Left lung (tissue), 14 donors: Measurements from ENCODE around the gene URM1. TPM values are rescaled to one million over a fixed set of nuclear protein-coding genes. Genes with fewer than 3 reads are reported as not detected.

Experiments used
- ATAC-seq: fragments of 200-7000 bp; cut with Tn5 transposase; one replicate; pipeline ENCODE4 v1.9.1; 2020; ENCODE audit warnings: moderate library complexity
- DNase-seq, 4 donors: peaks; one replicate each; pipeline ENCODE4 v3.0.0-alpha.2; 2013 to 2020
- H3K27ac ChIP-seq, 2 donors: fragments of 200-600 bp; sonication (generic) in 1 of 2; one replicate each; pipeline versions ENCODE4 v1.5.0 to v1.8.0; 2020 to 2021
- H3K27me3 ChIP-seq, 2 donors: fragments of 200-600 bp; sonication (generic) in 1 of 2; one replicate each; pipeline versions ENCODE4 v1.5.0 to v1.8.0; 2020 to 2021
- H3K36me3 ChIP-seq, 2 donors: fragments of 200-600 bp; sonication (generic) in 1 of 2; one replicate each; pipeline versions ENCODE4 v1.5.0 to v1.8.0; 2020 to 2021
- H3K4me1 ChIP-seq, 2 donors: fragments of 200-600 bp; one replicate each; pipeline ENCODE4 v1.8.0; 2021
- H3K4me3 ChIP-seq, 2 donors: fragments of 200-600 bp; sonication (generic) in 1 of 2; one replicate each; pipeline versions ENCODE4 v1.5.0 to v1.8.0; 2020 to 2021; ENCODE audit warnings: mild to moderate bottlenecking in 1 of 2
- H3K9me3 ChIP-seq, 2 donors: fragments of 200-600 bp; sonication (generic) in 1 of 2; one replicate each; pipeline versions ENCODE4 v1.5.0 to v1.8.0; 2020 to 2021
- intact Hi-C, 2 donors: fragments of 100-400 bp; cut with DNase I; formaldehyde crosslinking; loops; one replicate each; pipeline versions ENCODE4 v1.11.2 to v1.14.2; 2022
- long read RNA-seq, 12 donors: library from polyadenylated mRNA in 2 of 12; unstranded in 2 of 12; transcript quantifications; one replicate each; pipeline ENCODE4 v2.0.0 and lab custom pipeline, GENCODE V29; 2019 to 2026
- polyA plus RNA-seq, 6 donors: library from polyadenylated mRNA; unstranded; fragments of 120-200 nt; gene quantifications; one replicate each; pipeline ENCODE4 v1.2.1, GENCODE V29; 2013; ENCODE audit not compliant: insufficient read length in 6 of 6
- total RNA-seq, 2 donors: library from RNA; stranded (reverse); fragmentation: NEBNext Ultra II Directional; extraction: Animal tissue kit (Norgen Biotek cat#: 25700); gene quantifications; one replicate each; pipeline ENCODE4 v1.2.1, GENCODE V29; 2021
- TF ChIP-seq, protein P1 (sequence below), 2 donors: fragments of 200-600 bp; sonication (generic) in 1 of 2; IDR thresholded peaks; one replicate each; pipeline versions ENCODE4 v1.5.0 to v1.8.0; 2021; ENCODE audit warnings: antibody characterized with exemption in 2 of 2
- donor health status: DM: no; HTN: yes; CAD: no.
- donor health status: DM: no; HTN: no; CAD: no.

URM1 gene
- total RNA-seq (10 to 100 TPM; 56.4 to 59.9 TPM), polyA plus RNA-seq (10 to 100 TPM; 55.1 to 66.8 (median 62.3) TPM)
- long read RNA-seq, donor 1, transcript URM1-203 (5 exons, 2,650 nt), result major isoform, 47 of 48 reads
- long read RNA-seq, donor 1, partial matches to known transcripts, result 0 of 48 reads
- long read RNA-seq, donor 1, other reads (novel, unspliced or antisense), result 0 of 48 reads
- long read RNA-seq, donor 2, transcript URM1-203 (5 exons, 2,650 nt), result major isoform, 31 of 42 reads
- long read RNA-seq, donor 2, partial matches to known transcripts, result 6 of 42 reads
- long read RNA-seq, donor 2, other reads (novel, unspliced or antisense), result 0 of 42 reads
- long read RNA-seq, donor 3, transcript URM1-203 (5 exons, 2,650 nt), result major isoform, 26 of 30 reads
- long read RNA-seq, donor 3, partial matches to known transcripts, result 0 of 30 reads
- long read RNA-seq, donor 3, other reads (novel, unspliced or antisense), result 0 of 30 reads
- long read RNA-seq, donor 4, transcript URM1-203 (5 exons, 2,650 nt), result major isoform, 11 of 17 reads
- long read RNA-seq, donor 4, partial matches to known transcripts, result 3 of 17 reads
- long read RNA-seq, donor 4, other reads (novel, unspliced or antisense), result 1 of 17 reads
- long read RNA-seq, donor 5, transcript URM1-203 (5 exons, 2,650 nt), result major isoform, 25 of 27 reads
- long read RNA-seq, donor 5, partial matches to known transcripts, result 0 of 27 reads
- long read RNA-seq, donor 5, other reads (novel, unspliced or antisense), result 0 of 27 reads
- long read RNA-seq, donor 6, transcript URM1-203 (5 exons, 2,650 nt), result major isoform, 38 of 47 reads
- long read RNA-seq, donor 6, partial matches to known transcripts, result 0 of 47 reads
- long read RNA-seq, donor 6, other reads (novel, unspliced or antisense), result 5 of 47 reads
- long read RNA-seq, donor 7, transcript URM1-203 (5 exons, 2,650 nt), result major isoform, 21 of 27 reads
- long read RNA-seq, donor 7, partial matches to known transcripts, result 0 of 27 reads
- long read RNA-seq, donor 7, other reads (novel, unspliced or antisense), result 0 of 27 reads
- long read RNA-seq, donor 8, transcript URM1-203 (5 exons, 2,650 nt), result major isoform, 14 of 16 reads
- long read RNA-seq, donor 8, partial matches to known transcripts, result 0 of 16 reads
- long read RNA-seq, donor 8, other reads (novel, unspliced or antisense), result 0 of 16 reads
- long read RNA-seq, donor 9, result 0 reads
- long read RNA-seq, donor 10, transcript URM1-203 (5 exons, 2,650 nt), result major isoform, 27 of 35 reads
- long read RNA-seq, donor 10, partial matches to known transcripts, result 4 of 35 reads
- long read RNA-seq, donor 10, other reads (novel, unspliced or antisense), result 3 of 35 reads
- long read RNA-seq, donor 11, transcript URM1-203 (5 exons, 2,650 nt), result major isoform, 40 of 50 reads
- long read RNA-seq, donor 11, partial matches to known transcripts, result 0 of 50 reads
- long read RNA-seq, donor 11, other reads (novel, unspliced or antisense), result 0 of 50 reads
- long read RNA-seq, donor 12, transcript URM1-203 (5 exons, 2,650 nt), result major isoform, 22 of 25 reads
- long read RNA-seq, donor 12, partial matches to known transcripts, result 0 of 25 reads
- long read RNA-seq, donor 12, other reads (novel, unspliced or antisense), result 0 of 25 reads

DNA sequence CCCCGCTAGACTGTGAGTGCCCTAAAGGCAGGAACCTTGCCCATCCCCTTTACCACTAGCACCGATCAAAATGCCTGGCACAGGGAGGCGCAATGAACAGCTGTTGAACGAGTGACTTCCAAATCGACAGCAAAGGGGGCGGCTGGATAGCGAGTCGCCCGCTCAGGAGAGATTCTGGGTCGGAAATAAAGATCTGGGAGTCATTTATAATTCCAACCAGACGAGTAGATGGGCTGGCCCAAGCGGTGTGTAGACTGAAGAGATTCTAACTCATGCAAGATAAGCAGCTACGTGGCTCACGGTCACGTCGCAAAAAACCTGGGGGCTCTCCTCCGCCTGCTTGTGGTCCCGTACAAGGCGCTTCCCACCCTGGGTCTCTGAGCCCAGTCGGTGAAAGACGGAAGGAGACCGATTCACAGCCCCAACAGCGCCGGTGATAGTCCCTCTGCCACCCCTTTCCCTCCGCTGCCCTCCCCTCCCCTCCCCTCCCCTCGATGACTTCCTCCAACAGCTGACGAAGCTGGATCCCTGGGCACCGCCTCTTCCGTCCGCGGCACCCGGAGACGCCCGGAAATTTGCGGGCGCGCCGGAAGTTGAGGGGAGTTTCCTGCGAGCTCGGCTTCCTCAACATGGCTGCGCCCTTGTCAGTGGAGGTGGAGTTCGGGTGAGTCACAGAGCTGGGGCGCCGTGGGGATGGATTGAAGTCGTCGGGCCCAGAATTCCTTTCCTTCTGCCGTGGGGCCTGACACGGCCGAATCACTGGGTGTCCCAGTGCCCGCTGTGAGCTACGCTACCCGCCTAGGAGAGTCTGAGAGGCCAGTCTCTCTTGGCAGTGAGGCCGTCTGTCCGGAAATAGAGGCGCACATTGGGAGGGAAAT lies at the start of gene URM1:
TSS of gene URM1 (plus strand) at position 623 of the 878 bp plus-strand sequence. CDS start at position 630, 7 bp downstream.
- Histone ChIP-seq H3K4me1 (peaks cover 18 to 29% of the 10 kb centered on the region in 2 donors), H3K27me3 (no peaks in the 10 kb centered on the region), H3K9me3 (no peaks in the 10 kb centered on the region), H3K27ac (peak within 1 kb of the TSS; percentile 89 to 91), H3K36me3 (peaks cover 0 to 10% of the 10 kb centered on the region in 2 donors), H3K4me3 (peak within 1 kb of the TSS; percentile 83 to 92)
- TF ChIP-seq, protein P1, sequence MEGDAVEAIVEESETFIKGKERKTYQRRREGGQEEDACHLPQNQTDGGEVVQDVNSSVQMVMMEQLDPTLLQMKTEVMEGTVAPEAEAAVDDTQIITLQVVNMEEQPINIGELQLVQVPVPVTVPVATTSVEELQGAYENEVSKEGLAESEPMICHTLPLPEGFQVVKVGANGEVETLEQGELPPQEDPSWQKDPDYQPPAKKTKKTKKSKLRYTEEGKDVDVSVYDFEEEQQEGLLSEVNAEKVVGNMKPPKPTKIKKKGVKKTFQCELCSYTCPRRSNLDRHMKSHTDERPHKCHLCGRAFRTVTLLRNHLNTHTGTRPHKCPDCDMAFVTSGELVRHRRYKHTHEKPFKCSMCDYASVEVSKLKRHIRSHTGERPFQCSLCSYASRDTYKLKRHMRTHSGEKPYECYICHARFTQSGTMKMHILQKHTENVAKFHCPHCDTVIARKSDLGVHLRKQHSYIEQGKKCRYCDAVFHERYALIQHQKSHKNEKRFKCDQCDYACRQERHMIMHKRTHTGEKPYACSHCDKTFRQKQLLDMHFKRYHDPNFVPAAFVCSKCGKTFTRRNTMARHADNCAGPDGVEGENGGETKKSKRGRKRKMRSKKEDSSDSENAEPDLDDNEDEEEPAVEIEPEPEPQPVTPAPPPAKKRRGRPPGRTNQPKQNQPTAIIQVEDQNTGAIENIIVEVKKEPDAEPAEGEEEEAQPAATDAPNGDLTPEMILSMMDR (IDR thresholded peaks at IDR 0.05), result no peak
- DNase-seq (peak; percentile 96 to 99 (median 97)), ATAC-seq (peak; percentile 98)
- intact Hi-C loops, result no loop called here

DNA sequence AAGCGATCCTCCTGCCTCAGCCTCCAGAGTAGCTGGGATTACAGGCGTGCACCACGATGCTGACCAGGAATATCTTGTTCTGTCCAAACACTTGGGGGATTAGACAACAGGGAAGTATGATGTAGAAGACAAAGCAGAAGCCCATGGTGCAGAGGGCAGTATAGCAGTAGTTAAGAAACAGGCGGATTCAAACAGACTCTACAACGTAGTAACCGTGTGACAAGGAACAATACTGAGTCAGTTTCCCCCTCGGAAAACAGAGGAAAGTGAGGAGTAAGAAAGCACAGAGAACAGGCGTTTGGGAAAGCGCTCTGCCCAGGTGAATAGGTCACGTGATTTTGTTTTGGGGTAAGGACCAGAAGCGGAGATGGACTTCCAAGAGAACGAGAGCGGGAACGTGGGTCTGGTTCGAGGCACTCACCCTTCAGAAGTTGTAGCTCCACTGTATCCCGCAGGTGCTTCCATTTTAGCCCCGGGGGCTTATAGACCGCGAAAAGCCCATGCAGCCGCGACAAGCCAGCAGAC lies 49.2 kb upstream of the URM1 start:
- Histone ChIP-seq H3K9me3 (no peaks in the 10 kb centered on the region), H3K27me3 (no peaks in the 10 kb centered on the region), H3K36me3 (peaks cover 0 to 50% of the 10 kb centered on the region in 2 donors), H3K4me1 (peaks cover 18 to 30% of the 10 kb centered on the region in 2 donors), H3K4me3 (peak overlapping the region; percentile 98 to 100), H3K27ac (peak overlapping the region; percentile 90 to 95)
- TF ChIP-seq, protein P1 (IDR thresholded peaks at IDR 0.05), result no peak
- ATAC-seq (peak; percentile 14), DNase-seq (no peak)
- intact Hi-C loops, result no loop called here

DNA sequence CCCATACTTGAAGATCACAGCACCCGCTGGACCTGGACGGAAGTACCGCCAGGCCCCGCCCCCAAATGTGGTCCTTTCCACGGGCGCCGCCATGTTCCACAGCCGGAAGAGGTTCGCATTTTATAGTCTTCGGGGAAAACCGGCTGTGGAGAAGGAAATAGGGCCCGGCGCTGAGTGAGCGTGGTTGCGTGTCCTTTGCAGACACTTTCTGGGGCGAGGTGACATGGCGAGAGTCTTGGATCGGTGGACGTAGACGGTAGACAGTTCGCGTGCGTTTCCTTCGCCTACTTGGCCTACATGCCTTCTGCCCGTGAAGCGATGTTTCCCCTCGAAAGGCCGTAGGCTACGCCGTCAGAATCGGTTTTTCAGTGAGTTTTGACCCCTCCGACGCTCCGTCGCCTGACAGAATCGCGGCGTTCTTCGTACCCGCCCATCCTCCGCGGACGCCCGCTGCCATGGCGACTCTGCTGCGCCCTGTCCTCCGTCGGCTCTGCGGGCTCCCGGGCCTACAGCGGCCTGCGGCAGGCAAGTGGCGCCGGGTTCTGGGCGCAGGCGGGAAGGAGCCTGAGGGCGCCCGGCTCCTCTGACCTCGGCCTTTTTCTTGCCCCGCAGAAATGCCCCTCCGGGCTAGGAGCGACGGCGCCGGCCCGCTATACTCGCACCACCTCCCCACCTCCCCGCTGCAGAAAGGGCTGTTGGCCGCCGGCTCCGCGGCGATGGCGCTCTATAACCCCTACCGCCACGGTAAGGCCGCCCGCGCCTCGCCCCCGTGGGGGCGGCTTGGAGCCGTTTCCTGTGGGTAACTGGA lies 48.6 kb upstream of the URM1 start, which contains the start of the genes COQ4 and TRUB2:
TSS of gene COQ4 (plus strand) at position 436 of the 808 bp plus-strand sequence. CDS start at position 456, 20 bp downstream.
TSS of gene TRUB2 (minus strand) at position 44 of the 808 bp plus-strand sequence. CDS start at position 5, 39 bp downstream.
- TF ChIP-seq, protein P1 (IDR thresholded peaks at IDR 0.05), result no peak
- Histone ChIP-seq H3K36me3 (peaks cover 0 to 49% of the 10 kb centered on the region in 2 donors), H3K27ac (peak within 1 kb of the TSS; percentile 90 to 95), H3K4me1 (peaks cover 18 to 30% of the 10 kb centered on the region in 2 donors), H3K27me3 (no peaks in the 10 kb centered on the region), H3K4me3 (peak within 1 kb of the TSS; percentile 98 to 100), H3K9me3 (no peaks in the 10 kb centered on the region)
- ATAC-seq, result peak; percentile 98
- intact Hi-C loops, result no loop called here
- peak; percentile 93 to 98 (median 96) for DNase-seq
